CD4-positive, alpha-beta T cell treated with Interleukin-10 for 1 hour (primary cell): ENCODE results near the gene ADCY10.
"Not testable (repeated sequence)": the region's sequence is repeated elsewhere in the genome, so short reads cannot be mapped to it uniquely, and the experiment has no call there.

Experiments used
- DNase-seq: peaks from one replicate; pipeline ENCODE4 v3.0.0-alpha.2; 2020

Gene ADCY10

GRCh38 chr1:167842872-167843271 is 71.1 kb downstream of the ADCY10 start:
- DNase-seq: no peak

GRCh38 chr1:167841530-167841929 is 72.4 kb downstream of the ADCY10 start:
- no peak for DNase-seq

DNA sequence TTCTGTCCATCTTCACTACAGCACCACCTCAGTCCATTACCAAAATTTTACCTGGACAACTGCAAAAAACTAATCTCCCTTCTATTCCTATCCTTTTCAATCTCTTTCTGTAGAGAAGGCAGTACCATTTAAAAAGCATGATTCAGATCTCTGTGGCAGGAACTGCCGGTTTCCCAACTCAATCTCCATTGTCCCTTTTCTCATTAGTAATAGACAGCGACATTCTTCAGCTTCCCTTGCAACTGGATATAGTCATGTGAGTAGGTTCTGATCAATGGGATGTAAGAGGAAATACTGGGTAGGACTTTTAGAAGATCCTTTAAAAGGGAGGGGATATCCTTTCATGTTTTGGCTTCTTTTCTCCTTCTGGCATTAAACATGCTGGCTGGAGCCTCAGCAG is 74.9 kb downstream of the ADCY10 start:
- DNase-seq: no peak

- DNase-seq: no peak
These were observed 76.6 kb downstream of the ADCY10 start for GRCh38 chr1:167837326-167837725.

GRCh38 chr1:167836197-167836596 is 77.7 kb downstream of the ADCY10 start:
- DNase-seq: no peak

DNA sequence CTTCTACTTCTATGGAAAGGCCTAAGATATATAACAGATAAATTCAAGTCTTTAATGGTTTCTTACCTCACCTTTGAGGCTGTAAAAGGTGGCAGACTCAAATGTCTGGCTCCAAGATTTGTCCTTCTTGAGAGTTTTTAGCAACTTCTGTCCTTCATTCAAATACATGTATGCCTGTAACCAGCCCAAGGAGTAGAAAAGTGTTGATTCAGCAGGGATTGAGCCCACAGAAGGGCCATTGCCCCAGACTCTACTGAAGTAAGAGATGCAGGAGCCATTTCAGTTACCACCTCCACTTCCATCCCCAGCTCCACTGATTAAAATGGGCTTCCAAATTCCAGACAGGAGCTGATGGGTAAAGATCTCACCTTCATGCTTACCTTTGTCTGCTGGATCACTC is 80.0 kb downstream of the ADCY10 start:
- no peak for DNase-seq

GRCh38 chr1:167832693-167833092 is 81.2 kb downstream of the ADCY10 start:
- no peak for DNase-seq

- DNase-seq: not testable (repeated sequence)
These were observed 83.3 kb downstream of the ADCY10 start for GRCh38 chr1:167830668-167831067.

DNA sequence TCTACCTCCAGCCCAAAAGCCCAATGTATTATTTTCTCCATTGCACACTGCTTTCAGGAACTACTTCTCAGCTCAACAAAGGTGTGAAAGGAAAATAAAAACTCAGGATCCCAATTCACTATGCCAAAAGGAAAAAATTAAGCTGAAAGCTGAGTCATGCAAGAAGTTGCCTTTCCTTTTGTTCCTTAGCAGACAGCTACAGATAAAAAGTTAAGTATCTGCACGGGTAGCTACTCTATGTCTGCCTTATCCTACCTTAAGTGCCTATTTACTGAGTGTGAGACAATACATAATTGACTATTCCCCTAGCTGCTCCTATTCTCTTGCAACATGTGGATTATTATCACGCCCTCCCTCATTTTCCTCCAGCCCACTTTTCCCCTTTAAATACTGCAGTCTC is 84.1 kb downstream of the ADCY10 start:
- DNase-seq: no peak

DNA sequence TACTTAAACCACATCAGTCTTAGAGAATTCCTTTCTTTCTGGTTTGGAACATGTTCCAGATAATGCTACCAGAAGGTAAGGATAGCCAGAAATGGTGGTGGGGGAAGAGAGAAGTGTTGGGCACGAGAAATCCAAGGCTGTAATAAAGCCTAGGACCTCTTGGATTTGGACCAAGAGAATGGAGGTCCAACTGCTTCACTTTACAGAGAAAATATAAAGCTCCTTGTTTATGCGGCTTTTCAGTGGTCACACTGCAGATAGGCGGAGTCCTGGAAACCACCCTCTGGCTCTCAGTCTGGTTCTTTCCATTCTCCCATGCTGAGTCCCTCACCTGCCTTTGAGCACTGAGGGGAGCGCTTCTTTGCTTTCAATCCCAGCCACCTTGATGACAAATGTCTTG is 87.8 kb downstream of the ADCY10 start:
- DNase-seq: no peak

DNA sequence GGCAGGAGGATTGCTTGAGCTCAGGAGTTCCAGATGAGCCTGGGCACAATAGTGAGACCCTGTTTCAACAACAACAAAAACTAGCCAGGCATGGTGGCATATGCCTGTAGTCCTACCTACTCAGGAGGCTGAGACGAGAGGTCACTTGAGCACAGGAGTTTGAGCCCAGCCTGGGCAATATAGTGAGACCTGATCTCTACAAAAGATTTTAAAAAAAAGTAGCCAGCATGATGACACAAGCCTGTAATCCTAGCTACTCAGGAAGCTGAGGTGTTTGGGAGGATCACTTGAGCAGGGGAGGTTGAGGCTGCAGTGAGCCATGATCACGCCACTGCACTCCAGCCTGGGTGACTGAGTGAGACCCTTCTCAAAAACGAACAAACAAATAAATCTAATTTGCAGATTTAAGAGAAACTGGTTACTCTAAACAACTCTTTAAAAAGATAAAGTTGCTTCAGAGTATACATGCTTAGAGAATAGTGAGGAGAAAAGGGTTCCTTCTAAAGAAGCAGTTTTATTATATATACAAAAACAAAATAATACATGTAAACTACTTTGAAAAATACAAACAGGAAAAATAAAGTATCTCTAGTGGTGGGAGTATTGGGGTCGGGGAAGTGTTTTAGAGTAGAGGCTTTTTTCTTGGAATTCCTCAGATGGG is 88.4 kb downstream of the ADCY10 start:
- no peak for DNase-seq

DNA sequence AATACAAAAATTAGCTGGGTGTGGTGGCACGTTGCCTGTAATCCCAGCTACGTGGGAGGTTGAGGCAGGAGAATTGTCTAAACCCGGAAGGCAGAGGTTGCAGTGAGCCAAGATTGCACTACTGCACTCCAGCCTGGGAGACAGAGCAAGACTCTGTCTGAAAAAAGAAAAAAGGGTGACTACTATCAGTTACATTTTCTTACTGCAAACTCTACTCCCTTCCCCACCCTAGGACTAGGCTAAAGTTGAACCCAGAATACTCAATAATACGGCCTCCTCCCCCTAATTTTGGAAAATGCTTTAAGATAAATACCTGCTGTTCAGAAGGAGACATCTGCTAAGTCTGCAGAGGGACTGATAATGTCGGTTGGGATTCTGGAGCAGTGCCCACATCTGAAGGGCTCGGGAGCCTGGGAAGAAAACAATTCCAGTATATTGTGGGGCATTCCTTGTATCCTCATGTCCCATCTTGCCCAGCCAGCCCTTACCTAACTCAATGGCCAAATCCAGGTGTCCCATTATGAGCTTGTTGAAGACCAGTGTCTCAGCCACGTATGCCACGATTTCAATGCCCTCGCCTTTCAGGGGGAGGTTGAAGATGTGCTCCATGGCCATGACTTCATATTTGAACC is 89.7 kb downstream of the ADCY10 start:
- DNase-seq: no peak

DNA sequence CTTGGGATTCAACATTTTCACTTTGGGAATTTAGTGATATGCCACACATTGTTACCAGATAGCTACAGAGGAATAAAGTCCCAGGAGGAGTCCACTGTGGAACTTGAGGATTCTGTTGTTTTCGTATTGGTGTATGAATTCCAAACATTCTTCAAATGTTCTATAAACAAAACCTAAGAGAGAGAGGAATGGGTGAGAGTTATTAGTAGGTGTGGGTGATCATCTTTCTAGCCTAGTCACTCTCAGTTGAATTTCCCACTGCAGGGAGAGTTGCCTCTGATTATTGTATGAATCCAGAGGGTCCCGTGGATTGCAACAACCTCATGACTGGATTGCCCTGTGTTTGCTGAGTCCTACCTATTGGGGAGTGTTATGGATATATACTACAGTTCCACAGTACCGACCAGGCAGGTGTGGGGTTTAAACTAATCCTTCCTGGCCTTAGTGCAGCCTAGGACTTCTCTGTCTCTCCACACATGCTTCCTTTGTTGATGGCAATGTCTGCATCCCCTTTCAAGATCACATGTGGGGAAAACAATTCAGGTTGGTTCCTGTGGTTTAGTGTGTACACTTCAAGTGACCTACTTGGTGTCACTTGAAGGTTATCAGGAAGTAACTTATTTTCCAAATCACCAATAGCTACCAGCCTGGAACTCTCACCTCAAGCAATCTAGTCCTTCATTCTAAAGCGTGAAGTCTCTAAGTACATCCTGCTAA is 91.8 kb downstream of the ADCY10 start:
- DNase-seq: no peak

DNA sequence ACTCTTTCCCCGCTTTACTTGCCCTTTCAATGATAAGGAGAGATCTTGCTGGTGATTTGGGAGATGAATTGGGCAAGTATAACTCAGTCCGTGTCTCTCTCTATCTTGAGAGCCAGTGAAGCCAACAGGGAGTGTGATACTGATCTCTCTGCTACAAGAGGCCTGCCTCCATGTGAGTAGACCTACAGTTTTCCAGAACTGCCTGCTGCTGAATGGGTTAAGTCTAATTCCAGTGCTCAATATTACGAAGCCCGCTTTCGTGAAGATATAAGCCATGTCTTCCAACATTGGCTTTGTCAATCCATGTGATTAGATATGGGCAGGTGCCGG is 92.6 kb downstream of the ADCY10 start:
- no peak for DNase-seq

DNA sequence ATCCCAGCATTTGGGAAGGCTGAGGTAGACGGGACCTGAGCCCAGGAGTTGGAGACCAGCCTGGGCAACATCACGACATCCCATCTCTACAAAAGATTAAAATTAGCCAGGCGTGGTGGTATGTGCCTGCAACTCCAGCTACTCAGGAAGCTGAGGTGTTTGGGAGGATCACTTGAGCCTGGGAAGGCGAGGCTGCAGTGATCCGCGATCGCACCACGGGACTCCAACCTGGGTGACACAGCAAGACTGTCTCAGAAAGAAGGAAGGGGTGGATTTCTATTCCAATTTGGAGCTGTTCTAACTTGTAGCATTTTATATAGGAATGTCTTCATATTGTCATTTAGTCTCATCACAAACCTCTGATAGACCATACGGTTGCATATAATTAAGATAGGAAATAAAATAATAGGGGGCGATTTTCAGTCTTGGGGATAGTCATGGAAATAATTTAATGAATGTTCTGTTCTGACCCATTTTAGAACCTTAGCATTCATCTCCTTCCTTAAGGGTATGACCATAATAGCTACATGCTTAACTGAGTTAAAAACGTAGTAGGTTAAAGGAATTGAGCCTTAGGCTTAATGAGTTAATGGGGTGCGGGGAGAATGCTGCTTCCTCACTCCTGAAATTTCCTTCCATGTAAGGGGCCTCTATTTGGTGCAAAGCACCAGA is 93.1 kb downstream of the ADCY10 start:
- DNase-seq: no peak

- DNase-seq: peak; percentile 11
These were observed 93.9 kb downstream of the ADCY10 start for GRCh38 chr1:167819849-167820683.

GRCh38 chr1:167815650-167816049 is 98.3 kb downstream of the ADCY10 start:
- no peak for DNase-seq

DNA sequence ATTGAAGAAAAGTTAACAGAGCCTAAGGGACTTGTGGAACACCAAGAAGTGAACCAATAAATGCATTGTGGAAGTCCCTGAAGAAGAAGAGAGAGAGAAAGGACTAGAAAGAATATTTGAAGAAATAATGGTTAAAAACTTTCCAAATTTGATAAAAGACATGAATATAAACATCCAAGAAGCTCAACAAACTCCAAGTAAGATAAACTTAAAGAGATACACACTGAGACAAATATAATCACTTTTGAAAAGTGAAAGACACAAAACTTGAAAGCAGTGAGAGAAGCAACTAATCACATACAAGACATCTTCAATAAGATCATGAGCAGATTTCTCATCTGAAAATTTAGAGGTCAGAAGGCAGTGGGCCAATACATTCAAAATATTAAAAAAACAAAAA is 101.0 kb downstream of the ADCY10 start:
- no peak for DNase-seq

- DNase-seq: no peak
These were observed 105.2 kb downstream of the ADCY10 start for GRCh38 chr1:167808690-167809089.

DNA sequence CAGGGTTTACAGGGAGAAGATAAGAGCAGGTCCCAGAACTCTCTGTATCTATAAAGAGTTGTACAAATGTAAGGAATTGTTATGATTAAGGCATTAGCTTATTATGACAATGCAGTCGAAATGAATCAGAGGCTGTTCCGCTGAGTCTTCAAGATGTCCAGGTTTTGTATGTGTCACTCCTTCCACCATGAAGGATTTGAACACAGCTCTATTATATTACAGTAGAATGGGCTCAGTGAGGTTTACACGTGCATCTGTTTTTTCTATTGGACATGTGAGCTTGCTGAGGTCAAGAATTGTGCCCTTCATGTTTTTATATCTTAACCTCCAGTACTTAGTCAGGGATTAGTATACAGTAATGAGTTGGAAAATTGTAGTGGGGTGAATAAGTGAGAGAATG is 105.8 kb downstream of the ADCY10 start:
- DNase-seq: no peak

- DNase-seq: not testable (repeated sequence)
These were observed 107.3 kb downstream of the ADCY10 start for GRCh38 chr1:167806676-167807075.

- DNase-seq: not testable (repeated sequence)
These were observed 107.7 kb downstream of the ADCY10 start for GRCh38 chr1:167806235-167806634.

DNA sequence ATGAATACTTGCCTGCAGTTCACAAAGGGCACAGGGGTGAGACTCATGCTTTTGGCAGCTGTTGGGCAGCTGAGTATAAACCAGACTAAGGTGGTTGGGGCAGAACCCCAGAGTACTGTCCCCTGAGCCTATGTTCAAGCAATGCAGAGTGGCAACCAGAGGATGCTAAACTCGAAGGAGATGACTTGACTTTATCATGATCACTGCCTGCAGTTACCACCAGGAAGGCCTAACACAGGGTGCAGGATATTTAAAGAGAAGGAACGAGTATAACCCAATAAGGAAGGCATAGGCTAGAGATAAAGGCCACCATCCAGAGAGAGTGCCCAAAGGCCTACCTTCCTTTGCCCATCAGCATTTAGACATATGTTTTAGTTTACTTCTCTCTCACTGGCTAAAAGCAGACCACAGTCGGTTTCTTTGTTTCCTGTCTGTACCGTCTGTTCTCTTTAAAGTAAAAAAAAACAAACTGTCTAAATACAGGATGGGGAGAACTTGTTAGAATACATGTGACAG is 108.8 kb downstream of the ADCY10 start:
- DNase-seq: peak; percentile 46
